Daoy (cell line): ENCODE data around the gene RNASE13. TPM values are rescaled to one million over a fixed set of nuclear protein-coding genes. Genes with fewer than 3 reads are reported as not detected.
"Not testable (repeated sequence)": the region's sequence is repeated elsewhere in the genome, so short reads cannot be mapped to it uniquely, and the experiment has no call there.

Source experiments
- DNase-seq: peaks from one replicate; pipeline ENCODE4 v3.0.0-alpha.2; 2015; ENCODE audit warnings: low read depth
- total RNA-seq: library from RNA; depleted of rRNA; stranded (reverse); fragments of >200 nt; shearing (Covaris generic); gene quantifications from 2 replicates; pipeline ENCODE4 v1.2.3, GENCODE V29; 2014

Gene RNASE13
- total RNA-seq, 1 experiment from 2014 or later: not detected

GRCh38 chr14:21023174-21023573 lies 11.4 kb downstream of the RNASE13 start:
- DNase-seq: no peak

DNA sequence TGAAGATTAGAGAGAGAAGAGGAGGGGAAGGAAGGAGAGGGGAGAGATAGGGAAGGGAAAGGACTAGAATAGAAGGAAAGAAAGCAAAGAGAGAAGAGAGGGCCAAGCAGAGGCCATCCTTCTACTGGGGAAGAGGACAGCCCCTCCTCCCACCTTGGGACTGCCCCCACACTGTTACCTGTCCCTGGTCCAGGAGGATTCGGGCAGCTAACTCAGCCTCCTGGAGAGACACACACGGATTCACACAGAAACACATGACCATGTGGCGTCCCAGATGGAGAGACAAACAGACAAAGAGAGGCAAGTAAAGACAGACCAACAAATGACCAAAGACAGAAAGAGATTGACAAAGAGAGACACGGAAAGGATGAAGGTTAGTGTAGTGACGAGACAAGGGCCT lies 11.9 kb downstream of the RNASE13 start:
- DNase-seq: no peak

- DNase-seq: no peak
Observed at GRCh38 chr14:21020977-21021545, 13.5 kb downstream of the RNASE13 start.

GRCh38 chr14:21019366-21019765 lies 15.2 kb downstream of the RNASE13 start:
- DNase-seq: no peak

- no peak for DNase-seq
Observed at GRCh38 chr14:21018781-21019180, 15.8 kb downstream of the RNASE13 start.

DNA sequence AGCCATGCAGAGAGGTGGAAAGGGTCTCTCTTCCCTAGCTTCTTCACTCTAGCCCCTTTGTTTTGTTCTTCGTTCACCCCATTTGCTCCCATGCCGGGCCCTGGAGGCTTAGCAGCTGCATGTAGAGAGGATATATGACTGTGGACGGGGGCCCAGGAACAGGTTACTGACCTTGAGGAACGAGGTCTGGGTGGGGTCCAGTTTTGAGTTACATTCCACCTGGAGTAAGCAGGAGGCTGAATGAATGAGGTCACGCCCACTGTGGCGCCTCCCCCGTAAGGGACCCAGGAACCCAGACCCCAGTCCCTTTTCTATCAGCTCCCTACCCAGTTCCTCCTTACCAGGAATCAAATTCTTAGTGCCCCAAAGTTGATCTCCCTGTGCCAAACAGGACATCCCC lies 16.3 kb downstream of the RNASE13 start:
- DNase-seq: no peak

- no peak for DNase-seq
Observed at GRCh38 chr14:21017528-21018245, 16.9 kb downstream of the RNASE13 start.

DNA sequence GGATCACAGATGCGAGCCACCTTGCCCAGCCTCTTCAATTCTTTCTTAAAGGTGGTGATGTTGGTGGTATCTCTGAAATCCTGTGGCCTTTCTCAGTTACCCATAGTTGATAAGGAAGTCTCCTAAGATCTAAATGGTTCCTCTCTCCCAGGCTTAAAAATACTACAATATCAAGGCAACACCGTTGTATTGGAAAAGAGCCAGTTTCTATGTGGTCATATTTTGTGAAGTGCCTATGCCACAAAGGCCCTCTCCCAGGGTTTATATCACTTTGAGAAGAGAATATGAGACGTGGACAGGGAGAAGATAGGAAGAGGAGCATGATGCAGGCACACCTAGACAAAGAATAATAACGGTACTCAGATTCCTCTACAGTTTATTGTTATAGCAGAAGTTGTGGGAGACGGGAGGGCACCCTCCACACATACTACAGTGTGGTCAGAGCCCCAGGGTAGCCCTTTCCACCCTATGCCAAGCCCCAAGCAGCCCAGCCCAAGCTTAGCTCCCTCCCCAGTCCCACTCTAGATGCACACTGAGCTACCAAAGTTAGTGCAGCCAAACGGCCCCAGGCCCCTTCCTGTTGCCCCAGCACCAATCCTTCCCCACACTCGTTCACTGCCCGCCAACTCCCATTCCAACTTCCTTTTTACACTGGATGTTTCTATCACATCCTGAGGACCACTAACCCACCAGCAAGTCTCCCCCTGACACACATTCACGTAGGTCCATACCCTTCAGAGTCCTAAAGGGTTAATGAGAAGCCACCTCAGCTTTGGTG lies 18.0 kb downstream of the RNASE13 start:
- DNase-seq: no peak

DNA sequence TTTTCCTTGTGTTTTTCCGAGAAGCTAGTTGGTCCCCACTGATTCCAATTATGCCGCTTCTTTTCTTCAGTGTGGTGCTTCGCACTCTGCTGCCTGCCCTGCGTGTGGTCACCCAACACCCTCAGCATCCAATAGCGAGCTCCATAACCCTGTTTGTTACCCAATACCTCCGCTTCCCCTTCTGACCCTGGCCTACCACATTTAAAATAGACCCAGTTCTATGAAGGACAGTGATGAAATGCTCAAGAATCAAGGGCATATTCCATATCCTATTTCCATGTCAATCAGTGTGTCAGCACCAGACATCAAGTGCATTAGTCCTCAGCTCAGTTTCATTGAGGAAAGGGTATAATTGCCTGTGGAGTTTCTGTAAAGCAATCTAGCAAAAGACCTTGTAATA lies 19.3 kb downstream of the RNASE13 start:
- no peak for DNase-seq

DNA sequence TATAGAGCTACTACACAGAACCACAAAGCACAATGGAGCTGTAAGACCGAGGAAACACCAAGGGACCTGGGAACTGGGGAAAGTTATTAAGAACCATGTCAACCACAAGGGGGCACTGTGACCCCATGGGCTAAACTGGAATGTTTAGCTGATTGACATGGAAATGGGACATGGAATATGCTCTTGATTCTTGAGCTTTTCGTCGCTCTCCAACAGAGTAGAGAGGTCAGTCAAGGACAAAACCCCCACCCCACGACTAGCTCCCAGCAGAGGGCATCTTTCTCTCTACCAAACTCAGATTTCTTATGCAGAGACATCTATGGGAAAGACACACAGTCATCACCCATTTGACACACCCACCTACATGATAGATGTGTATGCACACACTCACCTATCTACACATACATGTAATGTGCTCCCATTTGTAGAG lies 19.8 kb downstream of the RNASE13 start:
- DNase-seq: peak; percentile 86

DNA sequence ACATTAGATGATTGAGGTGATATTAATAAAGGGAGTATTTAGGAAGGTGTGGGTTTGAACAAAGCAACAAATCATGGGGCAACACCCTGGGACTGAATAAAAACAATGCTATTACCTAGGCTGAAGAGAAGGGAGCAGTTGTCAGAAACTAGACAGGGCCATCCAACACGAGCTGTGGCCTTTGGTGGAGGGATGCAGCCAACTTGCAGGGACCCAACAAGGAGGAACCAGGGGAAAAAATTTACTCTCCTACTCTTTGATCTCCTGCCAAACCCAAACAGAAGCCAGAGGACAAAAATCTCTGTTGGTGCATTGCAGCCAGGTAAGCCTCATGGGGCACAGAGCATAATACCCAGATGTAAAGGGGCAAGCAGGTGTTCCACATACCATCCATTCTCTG lies 23.5 kb downstream of the RNASE13 start:
- no peak for DNase-seq

DNA sequence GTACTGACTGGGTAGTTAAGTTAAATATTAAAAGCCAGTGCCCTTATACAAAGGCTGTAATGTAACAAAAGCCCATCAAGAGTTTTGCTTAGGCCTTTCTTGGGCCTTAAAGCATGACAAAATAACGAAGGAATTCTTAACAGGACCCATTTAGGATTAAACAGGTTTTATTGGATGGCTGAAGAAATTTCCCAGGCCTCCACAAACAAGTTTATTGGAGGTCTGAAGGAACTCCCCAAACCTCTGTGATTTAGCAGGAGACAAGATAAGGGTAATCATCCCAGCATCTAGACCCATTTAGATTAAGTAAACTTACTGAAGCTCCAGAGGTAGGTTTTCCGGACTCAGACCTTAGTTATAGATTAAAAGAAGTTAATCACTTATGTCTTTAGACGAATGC lies 24.9 kb downstream of the RNASE13 start:
- not testable (repeated sequence) for DNase-seq

GRCh38 chr14:21003788-21004346 lies 30.7 kb downstream of the RNASE13 start:
- DNase-seq: no peak

DNA sequence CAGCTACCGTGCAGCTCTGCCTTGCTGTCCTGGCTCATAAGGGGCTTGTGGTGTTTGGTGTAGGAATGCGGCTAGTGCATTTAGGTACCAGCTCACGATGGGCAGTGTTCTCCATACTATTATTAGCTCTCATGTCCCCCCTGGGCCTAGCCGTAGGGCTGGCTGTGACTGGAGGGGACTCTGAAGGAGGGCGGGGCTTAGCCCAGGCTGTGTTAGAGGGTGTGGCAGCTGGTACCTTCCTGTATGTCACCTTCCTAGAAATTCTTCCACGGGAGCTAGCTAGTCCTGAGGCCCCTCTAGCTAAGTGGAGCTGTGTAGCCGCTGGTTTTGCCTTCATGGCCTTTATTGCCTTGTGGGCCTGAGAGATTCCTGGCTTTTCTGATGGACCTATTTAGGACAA lies 33.4 kb downstream of the RNASE13 start:
- no peak for DNase-seq

DNA sequence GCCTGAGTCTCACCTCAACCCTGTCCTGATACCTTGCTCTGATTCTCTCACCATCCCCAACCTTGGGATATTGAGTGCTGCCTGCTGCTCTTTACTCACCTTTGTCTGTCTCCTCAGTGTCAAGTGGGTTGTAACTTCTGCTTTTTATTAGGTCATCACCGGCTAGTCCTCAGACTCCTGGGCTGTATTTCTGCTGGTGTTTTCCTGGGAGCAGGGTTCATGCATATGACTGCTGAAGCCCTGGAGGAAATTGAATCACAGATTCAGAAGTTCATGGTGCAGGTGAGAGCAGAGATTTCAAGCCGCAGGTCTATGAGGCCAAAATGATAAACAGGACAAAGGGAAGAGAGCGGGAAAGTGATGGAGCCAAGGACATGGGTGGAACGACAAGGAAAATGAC lies 35.0 kb downstream of the RNASE13 start:
- DNase-seq: no peak

- peak; percentile 69 for DNase-seq
Observed at GRCh38 chr14:20998674-20999366, 35.8 kb downstream of the RNASE13 start, which contains the start of gene SLC39A2. SLC39A2 (plus strand) TSS chr14:20999293; CDS start chr14:20999447, 154 bp downstream.

DNA sequence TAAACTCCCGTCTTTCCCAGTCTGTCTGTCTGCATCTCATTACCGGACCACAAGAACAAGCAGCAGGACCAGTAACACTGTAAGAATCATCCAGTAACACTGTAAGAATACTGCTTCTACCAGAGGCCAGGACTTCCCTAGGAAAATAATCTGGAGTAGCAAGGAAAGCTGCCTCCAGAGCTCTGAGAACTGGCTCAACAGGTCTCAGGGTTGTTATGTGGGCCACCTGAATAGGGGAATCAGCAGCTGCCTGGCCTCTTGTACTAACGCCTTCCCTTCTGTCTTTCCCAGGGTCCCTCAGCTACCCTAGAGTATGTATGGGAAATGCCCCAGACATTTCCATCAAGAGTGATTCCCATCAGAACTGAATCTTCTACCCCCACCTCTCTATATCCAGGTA lies 36.5 kb downstream of the RNASE13 start:
- no peak for DNase-seq

- no peak for DNase-seq
Observed at GRCh38 chr14:20997564-20997963, 37.0 kb downstream of the RNASE13 start.

DNA sequence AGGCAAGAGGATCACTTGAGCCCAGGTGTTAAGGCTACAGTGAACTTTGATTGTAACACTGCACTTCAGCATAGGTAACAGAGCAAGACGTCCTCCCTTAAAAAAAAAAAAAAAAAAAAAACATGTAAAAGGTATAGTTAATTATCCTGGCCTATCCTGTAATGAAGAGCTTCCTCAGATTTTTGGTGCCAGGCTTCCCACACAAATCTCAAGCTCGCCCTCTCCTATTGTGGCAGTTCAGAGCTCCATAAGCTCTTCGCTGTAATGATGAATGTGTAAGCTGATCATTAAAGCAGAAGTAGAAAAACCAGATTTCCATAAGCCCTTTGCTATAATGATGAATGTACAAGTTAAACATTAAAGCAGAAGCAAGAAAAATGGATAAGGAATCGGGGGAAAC lies 37.5 kb downstream of the RNASE13 start:
- no peak for DNase-seq

DNA sequence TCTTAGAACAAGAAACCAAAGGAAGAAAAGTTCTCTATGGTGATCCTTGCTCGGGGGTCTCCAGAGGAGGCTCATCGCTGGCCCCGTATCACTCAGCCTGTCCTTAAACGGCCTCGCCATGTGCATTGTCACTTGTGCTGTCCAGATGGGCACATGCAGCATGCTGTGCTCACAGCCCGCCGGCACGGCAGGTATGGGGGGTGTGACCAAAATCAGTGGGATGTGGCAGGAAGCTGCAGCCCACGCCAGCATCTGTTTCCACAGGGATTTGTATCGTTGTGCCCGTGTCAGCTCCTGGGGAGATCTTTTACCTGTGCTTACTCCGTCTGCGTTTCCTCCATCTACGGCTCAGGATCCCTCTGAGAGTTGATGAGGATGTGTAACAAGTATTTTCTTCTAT lies 38.1 kb downstream of the RNASE13 start:
- no peak for DNase-seq

DNA sequence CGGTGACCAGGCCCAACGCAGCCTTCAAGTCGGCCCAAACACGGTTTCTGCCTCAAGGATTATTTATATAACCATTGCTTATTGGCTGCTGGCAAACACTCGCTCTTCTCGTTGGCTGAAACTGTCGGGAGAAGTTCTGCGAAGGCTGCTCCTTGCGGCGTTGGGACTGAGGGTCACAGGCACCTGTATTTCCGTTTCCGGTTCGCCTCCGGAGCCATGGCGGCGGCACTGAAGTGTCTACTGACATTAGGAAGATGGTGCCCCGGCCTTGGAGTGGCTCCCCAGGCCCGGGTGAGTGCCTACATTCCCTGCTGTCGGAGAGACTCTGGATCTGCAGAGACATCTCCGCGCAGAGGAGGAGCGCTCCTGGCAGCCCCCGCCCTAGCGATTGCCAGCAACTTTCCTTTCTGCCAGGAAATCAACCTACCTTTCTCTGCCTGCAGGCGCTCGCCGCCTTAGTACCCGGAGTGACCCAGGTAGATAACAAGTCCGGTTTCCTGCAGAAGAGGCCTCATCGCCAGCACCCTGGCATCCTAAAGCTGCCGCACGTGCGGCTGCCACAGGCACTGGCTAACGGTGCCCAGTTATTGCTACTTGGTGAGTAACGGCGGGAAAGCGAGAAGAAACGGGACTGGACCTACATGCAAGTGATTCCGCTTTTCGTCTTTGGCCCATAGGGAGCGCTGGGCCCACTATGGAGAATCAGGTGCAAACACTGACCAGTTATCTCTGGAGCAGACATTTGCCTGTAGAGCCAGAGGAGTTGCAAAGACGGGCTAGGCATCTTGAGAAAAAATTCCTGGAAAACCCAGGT lies 44.6 kb downstream of the RNASE13 start, which contains the start of gene METTL17:
Gene METTL17, plus strand, starts transcription at position 194 of the 814 bp plus-strand sequence. Its CDS starts 23 bp downstream, at position 217.
- DNase-seq: peak; percentile 98
